Endothelial cell of umbilical vein (primary cell): Measurements from ENCODE around the gene RBM38. TPM values are rescaled to one million over a fixed set of nuclear protein-coding genes. Genes with fewer than 3 reads are reported as not detected.
"Not testable (repeated sequence)": the region's sequence is repeated elsewhere in the genome, so short reads cannot be mapped to it uniquely, and the experiment has no call there.

ENCODE experiments used
- BruUV-seq: library from RNA; stranded (reverse); fragments of 400-500 nt; replicated peaks from 2 replicates; lab custom pipeline; 2021; lab: Mats Ljungman, UMichigan
- CTCF ChIA-PET: fragments of 300-600, 350-600 bp; sonication (Branson Sonifier 250); formaldehyde crosslinking; loops from one replicate; lab custom pipeline; 2021; ENCODE audit warnings: antibody characterized with exemption, inconsistent platforms; lab: Charles Lee
- POLR2A ChIA-PET: fragments of 300-600, 350-600 bp; sonication (Branson Sonifier 250); formaldehyde crosslinking; loops from one replicate; lab custom pipeline; 2021; ENCODE audit warnings: antibody characterized with exemption, inconsistent platforms; lab: Charles Lee
- DNase-seq: peaks from one replicate; pipeline ENCODE4 v3.0.0-alpha.2; 2011; ENCODE audit warnings: low read depth, low spot score
- FAIRE-seq: peaks from 2 replicates; lab custom pipeline; 2011; peaks lifted over from hg19 to GRCh38; lab: Jason Lieb, UNC
- H2AFZ ChIP-seq: 2 replicates; pipeline ENCODE4 v1.6.0; 2012; ENCODE audit warnings: low read depth, low read length, control low read depth, inconsistent platforms
- H3K27ac ChIP-seq: 2 replicates; pipeline ENCODE4 v1.5.1; 2011; ENCODE audit warnings: low read depth, mild to moderate bottlenecking, control low read depth, low read length, moderate library complexity; ENCODE audit not compliant: insufficient read depth
- H3K27me3 ChIP-seq, 2 experiments: 2 replicates each; pipeline versions ENCODE4 v1.6.0 to v1.6.1; 2011; ENCODE audit warnings: low read length in 2 of 2, mixed read lengths in 1 of 2; ENCODE audit not compliant: control insufficient read depth in 2 of 2, insufficient read depth in 2 of 2
- H3K36me3 ChIP-seq, 2 experiments: 2 replicates in 1 of 2; 3 replicates in 1 of 2; pipeline ENCODE4 v1.5.1; 2011; ENCODE audit warnings: low read length in 2 of 2, mild to moderate bottlenecking in 1 of 2, moderate library complexity in 1 of 2; ENCODE audit not compliant: control insufficient read depth in 2 of 2, insufficient read depth in 2 of 2; ENCODE audit errors: extremely low read depth in 1 of 2
- H3K4me1 ChIP-seq: 3 replicates; pipeline ENCODE4 v1.5.1; 2011; ENCODE audit warnings: mild to moderate bottlenecking, low read length; ENCODE audit not compliant: control insufficient read depth, insufficient read depth; ENCODE audit errors: extremely low read depth
- H3K4me2 ChIP-seq: 2 replicates; pipeline ENCODE4 v1.6.1; 2011; ENCODE audit warnings: low read length, control low read depth, mixed read lengths; ENCODE audit not compliant: insufficient read depth
- H3K4me3 ChIP-seq, 3 experiments: fragments of 200-600 bp in 1 of 3; sonication (generic), shearing (Covaris generic) in 1 of 3; replicated peaks in 1 of 3; 2 replicates each; pipeline ENCODE4 v1.5.1; 2011 to 2016; ENCODE audit warnings: control low read depth in 3 of 3, low read length in 3 of 3, mild to moderate bottlenecking in 2 of 3, inconsistent platforms in 1 of 3, low read depth in 1 of 3, moderate library complexity in 1 of 3; ENCODE audit not compliant: insufficient read depth in 1 of 3
- H3K79me2 ChIP-seq: 2 replicates; pipeline ENCODE4 v1.6.0; 2012; ENCODE audit warnings: low read length, inconsistent platforms; ENCODE audit not compliant: control insufficient read depth, insufficient read depth
- H3K9ac ChIP-seq: replicated peaks from 2 replicates; pipeline ENCODE3; 2011; ENCODE audit warnings: low read length, control low read depth; ENCODE audit not compliant: insufficient read depth; ENCODE audit errors: extremely low read depth
- H3K9me1 ChIP-seq: replicated peaks from 3 replicates; pipeline ENCODE4 v1.6.0; 2011; ENCODE audit warnings: mild to moderate bottlenecking, low read length; ENCODE audit not compliant: control insufficient read depth, insufficient read depth; ENCODE audit errors: extremely low read depth
- H3K9me3 ChIP-seq: replicated peaks from 2 replicates; pipeline ENCODE4 v1.5.1; 2012; ENCODE audit warnings: low read length, inconsistent platforms; ENCODE audit not compliant: control insufficient read depth, insufficient read depth
- H4K20me1 ChIP-seq: replicated peaks from 2 replicates; pipeline ENCODE3; 2011; ENCODE audit warnings: mild to moderate bottlenecking, low read length; ENCODE audit not compliant: control insufficient read depth, insufficient read depth; ENCODE audit errors: extremely low read depth
- CTCF ChIP-seq, 2 donors: IDR thresholded peaks; 1 replicate in 1 of 2; 2 replicates in 1 of 2; pipeline ENCODE4 v1.5.1; 2011; ENCODE audit warnings: low read length in 2 of 2, mild to moderate bottlenecking in 2 of 2, moderate library complexity in 2 of 2, control low read depth in 1 of 2, inconsistent platforms in 1 of 2, low read depth in 1 of 2; ENCODE audit not compliant: insufficient read depth in 1 of 2; ENCODE audit errors: extremely low read depth in 1 of 2
- EZH2 ChIP-seq: IDR thresholded peaks from 2 replicates; pipeline ENCODE4 v1.6.1; 2012; ENCODE audit warnings: borderline replicate concordance, low read depth, mild to moderate bottlenecking, moderate library complexity, low read length, inconsistent platforms; ENCODE audit not compliant: severe bottlenecking
- FOS ChIP-seq: IDR thresholded peaks from 2 replicates; pipeline ENCODE4 v1.6.1; 2011; ENCODE audit warnings: mild to moderate bottlenecking, low read length, moderate library complexity, borderline replicate concordance; ENCODE audit not compliant: insufficient read depth
- GATA2 ChIP-seq: IDR thresholded peaks from 2 replicates; pipeline ENCODE4 v1.7.0; 2011; ENCODE audit warnings: low read depth, mild to moderate bottlenecking, moderate library complexity, mixed read lengths, low read length; ENCODE audit not compliant: insufficient read length, insufficient read depth
- JUN ChIP-seq: IDR thresholded peaks from 2 replicates; pipeline ENCODE4 v1.6.1; 2011; ENCODE audit warnings: borderline replicate concordance, low read depth; ENCODE audit not compliant: insufficient read length, insufficient read depth
- MAX ChIP-seq: IDR thresholded peaks from 2 replicates; pipeline ENCODE4 v1.6.1; 2011; ENCODE audit not compliant: insufficient read depth, insufficient read length
- MYC ChIP-seq: IDR thresholded peaks from one replicate; pipeline ENCODE4 v1.6.1; 2011; ENCODE audit warnings: mild to moderate bottlenecking, low read depth, low read length
- POLR2A ChIP-seq: IDR thresholded peaks from 2 replicates; pipeline ENCODE4 v1.6.1; 2012; ENCODE audit warnings: low read depth, mild to moderate bottlenecking, control low read depth, low read length
- POLR2AphosphoS5 ChIP-seq: IDR thresholded peaks from 2 replicates; pipeline ENCODE4 v1.6.1; 2012; ENCODE audit warnings: low read depth, mild to moderate bottlenecking, control low read depth, low read length, moderate library complexity; ENCODE audit not compliant: insufficient read depth
- dilution Hi-C: fragments of 300-500 bp; cut with MboI; formaldehyde crosslinking; loops from one replicate; pipeline ENCODE4 v1.15.0; 2019; ENCODE audit warnings: low sequenced_read_pairs; ENCODE audit not compliant: extremely low pct_ligation_motif_present
- intact Hi-C: fragments of 100-400 bp; cut with micrococcal nuclease; formaldehyde crosslinking; loops from one replicate; pipeline ENCODE4 v1.10.0; 2022
- polyA plus RNA-seq, 4 experiments: library from polyadenylated mRNA; depleted of rRNA in 3 of 4; stranded (reverse) in 3 of 4; unstranded in 1 of 4; fragments of >200 nt; gene quantifications; 2 replicates each; pipeline versions ENCODE4 v1.2.1 to v1.2.3, GENCODE V29; 2011 to 2012; ENCODE audit warnings: missing spikeins in 1 of 4
- total RNA-seq: library from RNA; stranded (reverse); gene quantifications from 2 replicates; pipeline ENCODE4 v1.2.3, GENCODE V29; 2021

The RBM38 gene
- total and polyA plus RNA-seq, 2 donors (not counting 3 experiments of a cell fraction or from before 2014, with no cell fraction given): 22.1 to 37.4 TPM

- dilution Hi-C loops (no loop called here), intact Hi-C loops (no loop called here)
- no peaks in the 10 kb centered on the region for H3K9me3 ChIP-seq
- no peak overlapping the region for H3K27ac ChIP-seq
- no peak overlapping the region for H3K4me3 ChIP-seq
- no peaks in the 10 kb centered on the region for H4K20me1 ChIP-seq
- H3K36me3 ChIP-seq: no peaks in the 10 kb centered on the region
- H3K4me2 ChIP-seq: no peak overlapping the region
- H3K9ac ChIP-seq: no peak overlapping the region
- H3K79me2 ChIP-seq: no peaks in the 10 kb centered on the region
- POLR2A ChIA-PET: no interaction called here
- BruUV-seq: no TSS peak
- no peaks in the 10 kb centered on the region for H3K27me3 ChIP-seq
- DNase-seq (no peak), FAIRE-seq (no peak)
- no peaks in the 10 kb centered on the region for H3K9me1 ChIP-seq
- CTCF ChIA-PET: no interaction called here
- TF ChIP-seq FOS: no peak
- no peak for TF ChIP-seq MAX
- no peak for TF ChIP-seq MYC
- TF ChIP-seq JUN: no peak
- no peak for TF ChIP-seq EZH2
- TF ChIP-seq GATA2: no peak
- no peak for TF ChIP-seq CTCF (IDR thresholded peaks at IDR 0.05; ENCODE audit: extremely low read depth in 1 of 2, insufficient read depth in 1 of 2, low read depth in 1 of 2, low read length in 2 of 2)
- no peak for TF ChIP-seq POLR2AphosphoS5
- TF ChIP-seq POLR2A: no peak
- H3K4me1 ChIP-seq: no peaks in the 10 kb centered on the region
- no peak overlapping the region for H2AFZ ChIP-seq
Measured at GRCh38 chr20:57417830-57418780, 26.9 kb downstream of the RBM38 start.

GRCh38 chr20:57419479-57419878 lies 28.3 kb downstream of the RBM38 start:
- H3K79me2 ChIP-seq, POLR2A ChIA-PET, H3K36me3 ChIP-seq, DNase-seq, H3K9me3 ChIP-seq, H3K27me3 ChIP-seq, FAIRE-seq, H2AFZ ChIP-seq, H4K20me1 ChIP-seq, H3K9ac ChIP-seq, H3K27ac ChIP-seq, BruUV-seq, H3K4me2 ChIP-seq, H3K4me1 ChIP-seq, dilution Hi-C loops, CTCF ChIA-PET, intact Hi-C loops, H3K4me3 ChIP-seq, H3K9me1 ChIP-seq: not testable (repeated sequence)
